GM21528 (cell line): ENCODE data around the gene GLB1L.

ENCODE experiments used
- ATAC-seq: cut with Tn5 transposase; IDR thresholded peaks from one replicate; pipeline ENCODE4 v1.9.1; 2021; ENCODE audit warnings: mild to moderate bottlenecking, moderate library complexity; ENCODE audit not compliant: unreplicated experiment, low FRiP score

GLB1L gene

GRCh38 chr2:219253753-219254589, 8.7 kb upstream of the GLB1L start, which contains the start of gene TUBA4A:
Gene TUBA4A (minus strand): TSS chr2:219253918. CDS start chr2:219253858, 60 bp downstream.
- ATAC-seq, result peak; percentile 59

- peak; percentile 20 for ATAC-seq
Measured at GRCh38 chr2:219252900-219253752, 7.9 kb upstream of the GLB1L start, which contains the start of gene TUBA4B. Gene TUBA4B (plus strand): TSS chr2:219253243. CDS start chr2:219253408, 165 bp downstream.

- no peak for ATAC-seq
Measured at GRCh38 chr2:219252570-219252899, 7.3 kb upstream of the GLB1L start.

- ATAC-seq, result no peak
Measured at GRCh38 chr2:219252084-219252483, 6.8 kb upstream of the GLB1L start.

GRCh38 chr2:219251656-219252055, 6.4 kb upstream of the GLB1L start:
- ATAC-seq, result no peak

- ATAC-seq, result no peak
Measured at GRCh38 chr2:219250049-219250781, 5.0 kb upstream of the GLB1L start.

GRCh38 chr2:219249203-219249980, 4.1 kb upstream of the GLB1L start:
- peak; percentile 36 for ATAC-seq

GRCh38 chr2:219248845-219249202, 3.6 kb upstream of the GLB1L start:
- ATAC-seq, result no peak

- ATAC-seq, result no peak
Measured at GRCh38 chr2:219247678-219248642, 2.7 kb upstream of the GLB1L start.

GRCh38 chr2:219246559-219246958, 1.3 kb upstream of the GLB1L start:
- ATAC-seq, result no peak

GRCh38 chr2:219245899-219246230, 621 bp upstream of the GLB1L start:
- ATAC-seq, result no peak

GRCh38 chr2:219244789-219245147, 476 bp downstream of the GLB1L start:
- ATAC-seq, result no peak

GRCh38 chr2:219243291-219243761, 1.9 kb downstream of the GLB1L start:
- no peak for ATAC-seq

- ATAC-seq, result no peak
Measured at GRCh38 chr2:219234331-219234730, 10.9 kb downstream of the GLB1L start.

- no peak for ATAC-seq
Measured at GRCh38 chr2:219230059-219230540, 15.1 kb downstream of the GLB1L start.

GRCh38 chr2:219229305-219230058, 15.8 kb downstream of the GLB1L start, which contains the start of the genes ANKZF1 and ATG9A:
Gene ANKZF1 (plus strand): TSS chr2:219229806. CDS start chr2:219230258, 452 bp downstream.
Gene ATG9A (minus strand): TSS chr2:219229636. CDS start chr2:219228024, 1,612 bp downstream.
- peak; percentile 97 for ATAC-seq

GRCh38 chr2:219228911-219229304, 16.3 kb downstream of the GLB1L start:
- ATAC-seq, result peak; percentile 1
